WI38 (cell line): Measurements from ENCODE around the gene ENDOU.

Experiments
- H3K4me3 ChIP-seq: 2 replicates; pipeline ENCODE4 v1.5.1; 2011; ENCODE audit warnings: low read depth, mild to moderate bottlenecking, control low read depth, low read length
- TF ChIP-seq, protein P1 (sequence below): IDR thresholded peaks from 2 replicates; pipeline ENCODE4 v1.5.1; 2012; ENCODE audit warnings: low read depth, mild to moderate bottlenecking, control low read depth, low read length

The ENDOU gene

GRCh38 chr12:47771304-47771703, 46.0 kb upstream of the ENDOU start:
- no peak overlapping the region for H3K4me3 ChIP-seq
- TF ChIP-seq, protein P1, sequence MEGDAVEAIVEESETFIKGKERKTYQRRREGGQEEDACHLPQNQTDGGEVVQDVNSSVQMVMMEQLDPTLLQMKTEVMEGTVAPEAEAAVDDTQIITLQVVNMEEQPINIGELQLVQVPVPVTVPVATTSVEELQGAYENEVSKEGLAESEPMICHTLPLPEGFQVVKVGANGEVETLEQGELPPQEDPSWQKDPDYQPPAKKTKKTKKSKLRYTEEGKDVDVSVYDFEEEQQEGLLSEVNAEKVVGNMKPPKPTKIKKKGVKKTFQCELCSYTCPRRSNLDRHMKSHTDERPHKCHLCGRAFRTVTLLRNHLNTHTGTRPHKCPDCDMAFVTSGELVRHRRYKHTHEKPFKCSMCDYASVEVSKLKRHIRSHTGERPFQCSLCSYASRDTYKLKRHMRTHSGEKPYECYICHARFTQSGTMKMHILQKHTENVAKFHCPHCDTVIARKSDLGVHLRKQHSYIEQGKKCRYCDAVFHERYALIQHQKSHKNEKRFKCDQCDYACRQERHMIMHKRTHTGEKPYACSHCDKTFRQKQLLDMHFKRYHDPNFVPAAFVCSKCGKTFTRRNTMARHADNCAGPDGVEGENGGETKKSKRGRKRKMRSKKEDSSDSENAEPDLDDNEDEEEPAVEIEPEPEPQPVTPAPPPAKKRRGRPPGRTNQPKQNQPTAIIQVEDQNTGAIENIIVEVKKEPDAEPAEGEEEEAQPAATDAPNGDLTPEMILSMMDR: no peak

GRCh38 chr12:47770086-47770726, 44.9 kb upstream of the ENDOU start:
- TF ChIP-seq, protein P1: no peak
- no peak overlapping the region for H3K4me3 ChIP-seq

GRCh38 chr12:47769234-47770085, 44.2 kb upstream of the ENDOU start:
- H3K4me3 ChIP-seq: no peak overlapping the region
- TF ChIP-seq, protein P1: no peak

DNA sequence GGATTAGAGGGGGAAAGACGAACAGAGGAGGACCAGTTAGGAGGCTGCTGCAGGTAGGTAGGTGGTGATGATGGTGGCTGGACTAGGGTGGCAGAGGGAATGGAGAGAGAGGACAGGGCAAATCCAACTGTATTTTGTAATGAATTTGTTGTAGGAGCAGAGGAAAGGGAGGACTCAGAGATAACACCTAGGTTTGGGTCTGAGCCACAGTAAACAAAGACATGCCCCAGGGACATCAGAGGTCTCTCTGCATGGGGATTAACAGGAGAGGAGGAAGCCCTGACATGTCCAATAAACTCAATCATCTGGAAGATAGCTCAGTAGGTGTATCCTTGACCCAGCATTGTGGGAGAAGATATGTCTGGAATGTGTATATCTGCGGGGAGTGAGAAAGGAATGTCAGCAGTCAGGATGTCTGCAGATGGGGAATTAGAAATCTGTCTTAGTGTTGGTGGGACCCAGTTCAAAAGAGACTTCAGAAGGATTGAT, 43.1 kb upstream of the ENDOU start:
- no peak overlapping the region for H3K4me3 ChIP-seq
- TF ChIP-seq, protein P1: no peak

DNA sequence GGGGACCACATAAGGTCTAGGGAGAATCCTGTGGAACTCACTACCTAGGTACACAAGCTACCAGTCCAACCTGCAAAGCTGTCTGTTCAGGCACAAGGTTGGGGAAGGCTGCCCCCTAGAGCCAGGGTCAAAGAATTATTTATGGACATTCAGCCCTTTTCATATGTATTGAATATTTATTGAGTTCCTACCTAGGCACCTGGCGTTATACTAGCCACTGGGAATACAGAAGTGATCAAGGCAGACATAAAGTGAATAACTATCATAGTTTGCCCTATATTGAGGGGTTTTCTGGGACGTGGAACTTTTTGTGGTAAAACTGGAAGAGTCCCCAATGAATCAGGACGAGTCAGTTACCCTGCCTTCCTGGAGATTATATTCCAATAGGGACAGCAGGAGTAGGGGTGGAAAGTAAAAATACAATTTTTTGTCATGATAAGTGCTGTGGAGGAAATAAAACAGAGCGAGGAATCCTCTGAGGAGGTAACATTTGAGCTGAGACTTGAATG, 42.0 kb upstream of the ENDOU start:
- TF ChIP-seq, protein P1: no peak

DNA sequence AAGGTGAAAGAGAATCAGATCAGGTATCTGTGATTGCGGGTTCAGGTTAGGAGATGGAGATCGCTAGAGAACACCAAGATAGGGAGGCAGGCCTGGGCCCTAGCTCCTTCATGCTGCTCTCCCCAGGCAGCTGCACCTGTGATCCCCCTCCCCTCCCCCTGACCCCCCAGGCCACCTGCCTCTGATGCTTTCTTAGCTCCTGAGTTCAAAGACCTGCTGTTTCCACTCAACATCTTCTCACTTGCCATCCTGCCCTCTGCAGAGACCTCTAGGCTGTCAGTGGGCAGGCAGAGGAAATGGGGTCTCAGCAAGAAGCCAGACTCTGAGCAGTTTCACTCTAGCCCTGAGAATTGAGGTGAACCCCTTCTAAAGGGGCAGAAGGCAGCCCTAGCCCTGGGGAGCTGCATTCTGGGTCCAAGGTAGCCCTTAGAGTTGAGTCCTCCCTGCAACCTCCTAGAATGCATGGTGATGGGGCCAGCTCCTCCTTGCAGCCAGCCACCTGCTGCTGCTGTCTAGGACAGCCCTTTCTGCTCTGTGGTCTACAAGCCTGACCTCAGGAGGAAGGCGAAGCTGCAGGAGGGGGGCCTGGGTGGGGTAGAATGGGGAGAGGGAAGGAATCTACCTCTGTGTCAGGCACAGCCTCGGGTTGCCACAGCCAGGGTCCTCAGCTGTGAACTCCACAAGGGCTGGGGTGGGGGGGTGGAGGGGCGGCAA, 41.4 kb upstream of the ENDOU start:
- H3K4me3 ChIP-seq: no peak overlapping the region
- TF ChIP-seq, protein P1: no peak

More for the DNA sequence above, 42.0 kb upstream of the ENDOU start:
- no peak overlapping the region for H3K4me3 ChIP-seq
